NT2/D1 (cell line): Measurements from ENCODE around the gene NRXN2.

Experiments used
- DNase-seq: peaks from one replicate; pipeline ENCODE4 v3.0.0-alpha.2; 2011; ENCODE audit warnings: low read depth, low spot score
- H3K27me3 ChIP-seq: 2 replicates; pipeline ENCODE4 v1.6.0; 2011; ENCODE audit warnings: mild to moderate bottlenecking; ENCODE audit not compliant: insufficient read length, insufficient read depth
- H3K36me3 ChIP-seq: 2 replicates; pipeline ENCODE4 v1.6.1; 2011; ENCODE audit warnings: mild to moderate bottlenecking, low read length, mixed read lengths; ENCODE audit not compliant: insufficient read depth, insufficient read length
- H3K4me1 ChIP-seq: 2 replicates; pipeline ENCODE4 v1.5.1; 2011; ENCODE audit not compliant: insufficient read depth, insufficient read length
- H3K4me3 ChIP-seq: 2 replicates; pipeline ENCODE4 v1.5.1; 2011; ENCODE audit warnings: low read depth; ENCODE audit not compliant: insufficient read length
- H3K9ac ChIP-seq: 2 replicates; pipeline ENCODE4 v1.6.0; 2011; ENCODE audit warnings: low read depth; ENCODE audit not compliant: insufficient read length
- H3K9me3 ChIP-seq: 2 replicates; pipeline ENCODE4 v1.5.1; 2011; ENCODE audit warnings: mild to moderate bottlenecking, low read length; ENCODE audit not compliant: insufficient read depth
- SUZ12 ChIP-seq: IDR thresholded peaks from 2 replicates; pipeline ENCODE4 v1.6.1; 2011; ENCODE audit not compliant: insufficient read length, insufficient read depth; ENCODE audit errors: extremely low read depth
- YY1 ChIP-seq: IDR thresholded peaks from 2 replicates; pipeline ENCODE4 v1.6.1; 2011; ENCODE audit not compliant: insufficient read length, insufficient read depth
- ZNF274 ChIP-seq: IDR thresholded peaks from 2 replicates; pipeline ENCODE4 v1.6.1; 2011; ENCODE audit warnings: mild to moderate bottlenecking, low read depth, low read length

NRXN2 gene

DNA sequence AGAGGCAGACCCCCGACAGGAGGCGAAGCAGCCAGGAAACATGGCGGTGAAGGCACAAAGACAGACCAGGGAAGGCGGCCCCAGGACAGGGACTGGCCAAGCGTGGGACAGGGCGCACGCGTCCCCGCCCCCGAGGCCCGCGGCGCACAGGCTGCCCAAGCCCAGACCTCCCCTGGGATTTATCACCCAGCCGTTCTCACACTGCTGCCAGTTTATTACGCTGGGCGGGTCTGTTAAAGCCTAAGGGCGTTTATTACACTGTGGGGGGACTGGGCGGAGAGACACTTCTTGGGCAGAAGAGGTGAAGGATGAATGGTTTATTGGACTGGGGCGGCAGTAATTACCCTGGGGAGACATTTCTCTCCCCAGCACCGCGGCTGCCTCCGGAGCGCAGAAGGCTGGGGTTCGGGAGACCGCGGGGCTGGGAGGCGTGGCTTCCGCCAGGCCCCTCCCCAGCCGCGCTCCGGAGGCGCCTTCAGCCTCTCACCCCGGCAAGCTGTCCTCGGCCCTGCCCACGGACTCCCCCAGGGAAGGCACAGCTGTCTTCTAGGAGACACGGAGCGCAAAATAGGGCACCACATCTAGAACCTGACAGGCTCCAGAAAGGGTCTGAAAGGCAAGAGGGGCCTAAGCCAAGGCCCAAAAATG is 84.9 kb downstream of the NRXN2 start:
- peaks cover 9% of the 10 kb centered on the region for H3K4me1 ChIP-seq
- TF ChIP-seq SUZ12 (no peak), YY1 (no peak)
- DNase-seq: no peak
- peak overlapping the region; percentile 12 for H3K9ac ChIP-seq
- 0 out of 2 replicates have a peak, but pooled peaks cover 6% of the 10 kb centered on the region for H3K9me3 ChIP-seq
- no peaks in the 10 kb centered on the region for H3K36me3 ChIP-seq
- H3K4me3 ChIP-seq: peak overlapping the region; percentile 11
- H3K27me3 ChIP-seq: peaks cover 51% of the 10 kb centered on the region

DNA sequence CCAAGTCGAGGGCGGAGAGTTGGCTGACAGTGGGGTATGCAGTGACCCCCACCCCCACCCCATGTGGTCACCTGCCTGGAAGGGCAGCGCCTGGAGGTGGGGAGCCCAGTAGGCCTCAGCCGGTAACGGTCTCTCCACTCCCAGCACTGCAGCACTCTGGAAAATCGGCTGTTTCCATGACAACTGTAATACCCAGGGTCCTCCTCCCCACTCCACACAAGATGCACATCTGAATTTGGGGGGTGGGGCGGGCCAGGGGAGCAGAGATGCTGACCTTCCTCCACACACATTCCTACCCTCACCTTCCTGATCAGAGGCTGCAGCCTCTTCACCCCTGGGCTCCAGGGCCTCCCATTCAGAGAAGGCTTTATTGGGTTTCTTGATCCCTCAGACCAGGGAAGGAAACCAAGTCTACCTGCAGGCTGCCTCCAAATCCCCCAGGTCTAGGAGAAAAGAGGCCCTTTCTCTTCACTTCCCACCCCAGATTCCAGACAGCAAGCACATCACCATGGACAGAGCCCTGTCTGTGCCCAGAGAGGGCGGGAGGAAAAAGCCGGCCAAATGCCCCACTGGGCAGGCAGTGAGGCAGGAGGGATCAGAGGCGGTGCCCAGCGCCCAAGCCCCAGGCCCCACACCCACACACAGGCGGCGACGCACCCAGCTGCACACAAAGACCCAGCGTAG is 85.5 kb downstream of the NRXN2 start:
- Histone ChIP-seq H3K4me1 (peaks cover 9% of the 10 kb centered on the region), H3K27me3 (peaks cover 46% of the 10 kb centered on the region), H3K36me3 (no peaks in the 10 kb centered on the region), H3K9ac (peak overlapping the region; percentile 12), H3K9me3 (0 out of 2 replicates have a peak, but pooled peaks cover 6% of the 10 kb centered on the region), H3K4me3 (peak overlapping the region; percentile 11)
- TF ChIP-seq YY1 (no peak), SUZ12 (no peak), ZNF274 (no peak)
- no peak for DNase-seq

DNA sequence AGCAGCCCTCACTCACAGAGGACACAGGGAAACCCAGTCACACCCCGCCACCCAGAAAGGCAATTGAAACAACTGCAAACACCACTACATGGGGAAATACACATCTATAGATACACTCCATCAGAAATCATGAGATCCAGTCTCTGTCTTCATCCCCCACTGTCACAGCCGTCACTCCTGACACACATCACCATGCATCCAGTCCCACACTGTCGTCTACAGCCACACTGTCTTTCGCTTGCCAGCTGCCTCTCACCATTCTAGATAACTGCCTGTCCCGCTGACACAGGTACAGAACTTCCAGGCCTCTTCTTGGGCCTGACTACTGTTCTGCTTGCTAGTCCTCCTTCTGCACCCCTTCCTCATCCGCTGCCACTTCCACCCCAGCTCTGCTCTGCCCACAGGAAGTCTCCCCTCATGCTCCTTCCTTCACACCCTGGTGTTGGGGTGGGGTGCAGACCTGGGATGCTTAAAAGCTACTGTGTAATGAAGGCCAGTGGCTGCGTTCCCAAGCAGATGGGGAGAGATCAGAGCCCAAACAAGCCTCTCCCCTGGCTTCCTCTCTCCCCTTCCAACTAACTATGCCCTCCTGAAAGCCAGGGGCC is 89.3 kb downstream of the NRXN2 start:
- H3K4me3 ChIP-seq: no peak overlapping the region
- H3K36me3 ChIP-seq: no peaks in the 10 kb centered on the region

DNA sequence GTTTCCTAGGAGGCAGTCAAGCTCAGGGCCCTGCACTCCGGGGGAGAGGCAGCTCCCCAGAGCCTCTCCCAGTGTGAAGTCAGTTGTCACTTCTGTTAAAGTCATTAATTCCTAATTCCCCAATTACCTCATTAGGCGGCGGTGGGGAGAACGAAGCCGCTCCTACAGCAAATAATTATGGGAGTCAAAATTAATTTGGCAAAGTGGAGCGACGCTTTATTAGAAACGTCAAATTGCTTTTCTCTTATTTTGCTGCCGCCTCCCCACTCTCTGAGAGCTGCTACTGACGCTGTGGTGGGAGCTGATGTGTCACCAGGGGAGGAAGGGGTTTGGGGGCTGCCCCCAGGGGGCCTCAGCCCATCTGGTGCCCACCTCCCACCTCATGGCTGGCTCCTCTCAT is 90.3 kb downstream of the NRXN2 start:
- H3K9ac ChIP-seq: no peak overlapping the region
- H3K4me1 ChIP-seq: peaks cover 14% of the 10 kb centered on the region
- H3K27me3 ChIP-seq: no peaks in the 10 kb centered on the region
- H3K36me3 ChIP-seq: no peaks in the 10 kb centered on the region
- no peak for DNase-seq
- no peak overlapping the region for H3K4me3 ChIP-seq
- H3K9me3 ChIP-seq: no peaks in the 10 kb centered on the region
- TF ChIP-seq ZNF274 (no peak), SUZ12 (no peak), YY1 (no peak)

More for the DNA sequence above, 89.3 kb downstream of the NRXN2 start:
- H3K4me1 ChIP-seq: peaks cover 14% of the 10 kb centered on the region
- TF ChIP-seq SUZ12 (no peak), YY1 (no peak), ZNF274 (no peak)
- H3K27me3 ChIP-seq: peaks cover 7% of the 10 kb centered on the region
- H3K9ac ChIP-seq: no peak overlapping the region
- no peak for DNase-seq
- H3K9me3 ChIP-seq: no peaks in the 10 kb centered on the region

DNA sequence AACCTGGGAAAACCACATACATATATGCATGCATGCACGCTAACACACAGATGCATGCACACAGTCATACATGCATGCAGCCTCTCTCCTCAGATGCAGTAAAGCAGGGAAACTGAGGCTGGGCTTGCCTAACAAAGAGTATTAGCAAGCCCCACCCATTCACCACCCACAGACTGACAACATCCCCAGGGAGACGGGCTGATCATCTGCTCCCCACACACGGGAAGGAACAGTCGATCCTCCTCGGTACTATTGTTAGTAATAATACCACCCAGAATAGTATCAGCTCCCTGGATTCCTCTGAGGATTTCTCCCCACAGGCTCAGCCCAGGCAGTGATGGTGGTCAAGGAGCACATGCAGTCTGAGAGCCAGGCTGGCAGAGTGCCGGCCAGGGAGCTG is 90.8 kb downstream of the NRXN2 start:
- H3K4me3 ChIP-seq: no peak overlapping the region
- H3K36me3 ChIP-seq: no peaks in the 10 kb centered on the region
- TF ChIP-seq SUZ12: no peak
- no peaks in the 10 kb centered on the region for H3K9me3 ChIP-seq
- peaks cover 14% of the 10 kb centered on the region for H3K4me1 ChIP-seq
- DNase-seq: no peak
- no peaks in the 10 kb centered on the region for H3K27me3 ChIP-seq
- H3K9ac ChIP-seq: peak overlapping the region; percentile 28

DNA sequence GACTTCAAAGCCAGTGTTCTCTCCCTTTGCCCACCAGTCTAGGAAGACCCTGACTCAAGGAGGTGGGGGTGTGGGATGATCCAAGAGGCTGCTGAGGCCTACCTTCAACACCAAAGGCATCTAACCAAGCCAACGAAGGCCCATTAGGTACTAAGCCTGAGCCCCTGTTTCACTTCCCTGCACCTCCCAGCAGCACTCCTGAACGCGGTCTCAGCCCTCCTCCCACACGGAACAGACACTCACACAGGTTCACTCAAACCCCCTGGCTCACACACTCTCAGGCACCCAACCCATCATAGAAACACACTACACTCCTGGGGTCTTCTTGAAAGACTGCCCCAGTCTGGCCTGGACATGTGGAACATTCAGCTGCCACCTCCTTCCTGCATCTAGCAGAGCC is 91.3 kb downstream of the NRXN2 start:
- H3K36me3 ChIP-seq: no peaks in the 10 kb centered on the region
- H3K4me3 ChIP-seq: no peak overlapping the region
- DNase-seq: no peak
- H3K9me3 ChIP-seq: no peaks in the 10 kb centered on the region
- no peak overlapping the region for H3K9ac ChIP-seq
- TF ChIP-seq SUZ12 (no peak), YY1 (no peak), ZNF274 (no peak)
- H3K27me3 ChIP-seq: no peaks in the 10 kb centered on the region
- peaks cover 11% of the 10 kb centered on the region for H3K4me1 ChIP-seq

DNA sequence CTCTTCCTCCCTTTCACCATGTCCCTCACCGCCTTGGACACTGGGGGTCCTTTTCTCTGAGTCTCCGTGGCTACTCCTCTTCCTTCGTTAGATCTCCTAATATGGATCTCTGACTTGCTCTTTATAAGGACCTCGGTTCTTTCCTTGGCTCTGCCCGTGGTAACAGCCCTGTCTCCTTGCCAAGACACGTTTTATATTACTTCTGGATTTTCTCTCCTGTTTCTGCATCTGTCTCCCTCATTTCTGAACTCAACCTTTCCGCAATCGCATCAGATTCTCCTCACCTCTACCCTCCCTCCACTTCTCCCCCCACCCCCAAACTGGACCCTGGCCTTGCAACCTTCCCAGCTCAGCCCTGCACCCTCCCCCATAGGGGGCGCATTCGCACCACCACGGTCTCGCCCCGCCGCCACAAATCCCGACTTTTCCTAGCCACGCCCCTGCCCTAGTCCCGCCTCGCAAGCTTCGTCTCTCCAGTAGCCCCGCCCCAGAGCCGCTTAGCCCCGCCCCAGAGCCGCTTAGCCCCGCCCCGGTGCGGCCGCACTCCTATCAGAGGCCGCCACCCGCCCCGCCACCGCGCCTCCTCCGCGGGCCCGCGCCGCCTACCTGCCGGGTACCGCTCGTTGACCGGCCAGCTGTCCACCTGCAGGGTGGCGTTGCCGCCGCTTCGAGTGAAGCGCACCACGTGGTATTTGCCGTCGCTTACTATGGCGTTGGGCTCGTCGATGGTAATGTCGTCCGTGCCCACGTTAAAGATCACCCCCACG is 93.0 kb downstream of the NRXN2 start:
- no peaks in the 10 kb centered on the region for H3K27me3 ChIP-seq
- no peaks in the 10 kb centered on the region for H3K36me3 ChIP-seq
- H3K9ac ChIP-seq: no peak overlapping the region
- TF ChIP-seq ZNF274 (no peak), SUZ12 (no peak), YY1 (no peak)
- peaks cover 6% of the 10 kb centered on the region for H3K4me1 ChIP-seq
- DNase-seq: peak; percentile 52
- H3K4me3 ChIP-seq: no peak overlapping the region
- no peaks in the 10 kb centered on the region for H3K9me3 ChIP-seq
